NCI-H187 (cell line): ENCODE measurements around the gene EOLA1.
"Not testable (repeated sequence)": the region's sequence is repeated elsewhere in the genome, so short reads cannot be mapped to it uniquely, and the experiment has no call there.

ENCODE experiments used
- DNase-seq, 2 experiments: peaks; one replicate each; lab custom pipeline; 2025; lab: John Stamatoyannopoulos, UW

Gene EOLA1

GRCh38 chrX:149540621-149541520 is at the start of gene EOLA1:
TSS of gene EOLA1 (plus strand) at chrX:149541012. CDS start at chrX:149545631, 4,619 bp downstream.
- DNase-seq, result peak; percentile 89 to 90

- no peak for DNase-seq
Measured at GRCh38 chrX:149491812-149492211, 49.0 kb upstream of the EOLA1 start.

- DNase-seq, result no peak
Measured at GRCh38 chrX:149493567-149494562, 46.9 kb upstream of the EOLA1 start.

GRCh38 chrX:149494844-149495565 is 45.8 kb upstream of the EOLA1 start:
- no peak for DNase-seq

- DNase-seq, result no peak
Measured at GRCh38 chrX:149495573-149496071, 45.2 kb upstream of the EOLA1 start.

GRCh38 chrX:149497054-149497453 is 43.8 kb upstream of the EOLA1 start:
- DNase-seq, result no peak

GRCh38 chrX:149497626-149498025 is 43.2 kb upstream of the EOLA1 start:
- no peak for DNase-seq

GRCh38 chrX:149498767-149499166 is 42.0 kb upstream of the EOLA1 start:
- DNase-seq, result no peak

GRCh38 chrX:149499766-149500165 is 41.0 kb upstream of the EOLA1 start:
- no peak for DNase-seq

GRCh38 chrX:149502923-149503322 is 37.9 kb upstream of the EOLA1 start:
- not testable (repeated sequence) for DNase-seq

GRCh38 chrX:149503446-149503845 is 37.4 kb upstream of the EOLA1 start:
- not testable (repeated sequence) for DNase-seq

GRCh38 chrX:149504226-149504914 is 36.4 kb upstream of the EOLA1 start:
- DNase-seq, result no peak

- DNase-seq, result peak; percentile 40 to 86
Measured at GRCh38 chrX:149504915-149505651, 35.7 kb upstream of the EOLA1 start, which contains the start of gene IDS. TSS of gene IDS (minus strand) at chrX:149505306. CDS start at chrX:149505137, 169 bp downstream.

GRCh38 chrX:149505671-149506070 is 35.1 kb upstream of the EOLA1 start:
- DNase-seq, result no peak

GRCh38 chrX:149506349-149506748 is 34.5 kb upstream of the EOLA1 start:
- DNase-seq, result no peak

- no peak for DNase-seq
Measured at GRCh38 chrX:149508467-149508866, 32.3 kb upstream of the EOLA1 start.

GRCh38 chrX:149510386-149510785 is 30.4 kb upstream of the EOLA1 start:
- DNase-seq, result no peak

- no peak for DNase-seq
Measured at GRCh38 chrX:149511081-149511480, 29.7 kb upstream of the EOLA1 start.

GRCh38 chrX:149512225-149512885 is 28.5 kb upstream of the EOLA1 start:
- DNase-seq, result peak; percentile 10 to 31
